H1 (cell line): ENCODE data around the gene AOC1. TPM values are rescaled to one million over a fixed set of nuclear protein-coding genes. Genes with fewer than 3 reads are reported as not detected.

Experiments used
- BCL11A ChIP-seq, 2 experiments: IDR thresholded peaks; one replicate each; pipeline ENCODE4 v1.6.1; 2011; ENCODE audit warnings: low read depth in 2 of 2, low read length in 2 of 2, mild to moderate bottlenecking in 2 of 2
- MAFK ChIP-seq: IDR thresholded peaks from 2 replicates; pipeline ENCODE4 v1.6.1; 2012; ENCODE audit warnings: low read depth, mild to moderate bottlenecking, improper control_type of control experiment, low read length
- POLR2A ChIP-seq, 2 experiments: IDR thresholded peaks; 1 replicate in 1 of 2; 2 replicates in 1 of 2; pipeline ENCODE4 v1.6.1; 2011; ENCODE audit warnings: low read depth in 2 of 2, low read length in 2 of 2, mild to moderate bottlenecking in 2 of 2; ENCODE audit errors: control extremely low read depth in 1 of 2
- polyA plus RNA-seq, 7 experiments: library from polyadenylated mRNA; depleted of rRNA in 3 of 7; stranded (reverse) in 5 of 7; unstranded in 2 of 7; fragments of >200 nt in 5 of 7; fragments of 200-250 nt in 2 of 7; gene quantifications; 1 replicate in 5 of 7; 2 replicates in 1 of 7; 4 replicates in 1 of 7; pipeline versions ENCODE4 v1.2.1 to v1.2.3, GENCODE V29; 2011 to 2013; ENCODE audit warnings: missing spikeins in 2 of 7, mixed read lengths in 2 of 7
- total RNA-seq: library from RNA; stranded (reverse); fragmentation: NEBNext Ultra II Directional; extraction: Animal tissue kit (Norgen Biotek cat#: 25700); gene quantifications from 2 replicates; pipeline ENCODE4 v1.2.1, GENCODE V29; 2021
- TF ChIP-seq, protein P1 (sequence below): IDR thresholded peaks from 2 replicates; pipeline ENCODE4 v1.6.1; 2011; ENCODE audit warnings: low read depth, mild to moderate bottlenecking, low read length; ENCODE audit not compliant: insufficient read depth

Gene AOC1
- total and polyA plus RNA-seq, 2 of the 8 experiments (the other 6 are each of a cell fraction or from before 2014, with no cell fraction given): 0.15 to 0.17 TPM

DNA sequence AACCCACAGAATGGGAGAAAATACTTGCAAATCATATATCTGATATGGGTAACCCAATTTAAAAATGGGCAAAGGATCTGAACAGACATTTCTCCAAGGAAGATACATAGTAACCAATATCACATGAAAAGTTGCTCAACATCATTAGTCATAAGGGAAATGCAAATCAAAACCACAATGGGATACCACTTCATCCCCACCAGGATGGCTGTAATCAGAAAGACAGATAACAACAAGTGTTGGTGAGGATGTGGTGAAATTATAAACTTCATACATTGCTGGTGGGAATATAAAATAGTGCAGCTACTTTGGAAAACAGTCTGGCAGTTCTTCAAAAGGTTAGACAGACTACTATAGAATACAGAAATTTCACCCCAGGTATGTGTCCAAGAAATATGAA lies 19.3 kb downstream of the AOC1 start (continued):
- TF ChIP-seq BCL11A (IDR thresholded peaks at IDR 0.05; ENCODE audit: low read depth in 2 of 2, low read length in 2 of 2): no peak
- no peak for TF ChIP-seq POLR2A (IDR thresholded peaks at IDR 0.05; ENCODE audit: control extremely low read depth in 1 of 2, low read depth in 2 of 2, low read length in 2 of 2)
- TF ChIP-seq MAFK: no peak
- TF ChIP-seq, protein P1, sequence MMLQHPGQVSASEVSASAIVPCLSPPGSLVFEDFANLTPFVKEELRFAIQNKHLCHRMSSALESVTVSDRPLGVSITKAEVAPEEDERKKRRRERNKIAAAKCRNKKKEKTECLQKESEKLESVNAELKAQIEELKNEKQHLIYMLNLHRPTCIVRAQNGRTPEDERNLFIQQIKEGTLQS: no peak
- TF ChIP-seq, all 59 proteins: peak for 0
